GM13976 (cell line): Measurements from ENCODE around the gene SMYD3.

Experiments
- DNase-seq: peaks from one replicate; pipeline ENCODE4 v3.0.0; 2012; ENCODE audit warnings: low spot score
- in situ Hi-C: fragments of 300-500 bp; cut with MboI; formaldehyde crosslinking; loops from one replicate; pipeline ENCODE4 v1.12.0; 2022; ENCODE audit warnings: low sequenced_read_pairs, mixed read lengths, inconsistent platforms; ENCODE audit not compliant: unreplicated experiment
- TF ChIP-seq, protein P1 (sequence below): IDR thresholded peaks from 2 replicates; pipeline ENCODE4 v1.5.1; 2012; ENCODE audit warnings: borderline replicate concordance, mild to moderate bottlenecking; ENCODE audit not compliant: insufficient read depth; ENCODE audit errors: extremely low read depth, missing control alignments, control extremely low read depth

The SMYD3 gene

DNA sequence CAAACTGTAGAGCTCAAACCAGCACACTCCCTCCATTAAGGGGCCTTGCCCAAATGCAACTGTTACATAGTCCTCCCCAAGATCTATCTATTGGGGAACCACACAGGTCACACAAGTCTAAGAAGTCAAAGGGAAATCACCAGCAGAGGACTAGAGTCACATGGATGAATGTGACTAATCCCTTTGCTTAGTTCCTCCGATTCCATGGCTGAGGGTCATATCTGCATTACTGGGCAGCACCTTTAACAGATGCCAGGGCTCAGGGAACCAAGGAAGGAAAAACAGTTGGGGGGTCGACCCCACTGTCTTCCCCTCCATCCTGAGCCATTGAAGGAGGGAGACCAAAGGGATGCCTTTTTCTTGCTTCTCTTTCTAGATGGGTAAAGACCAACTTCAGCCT is 23.4 kb upstream of the SMYD3 start:
- in situ Hi-C loops: no loop called here
- TF ChIP-seq, protein P1, sequence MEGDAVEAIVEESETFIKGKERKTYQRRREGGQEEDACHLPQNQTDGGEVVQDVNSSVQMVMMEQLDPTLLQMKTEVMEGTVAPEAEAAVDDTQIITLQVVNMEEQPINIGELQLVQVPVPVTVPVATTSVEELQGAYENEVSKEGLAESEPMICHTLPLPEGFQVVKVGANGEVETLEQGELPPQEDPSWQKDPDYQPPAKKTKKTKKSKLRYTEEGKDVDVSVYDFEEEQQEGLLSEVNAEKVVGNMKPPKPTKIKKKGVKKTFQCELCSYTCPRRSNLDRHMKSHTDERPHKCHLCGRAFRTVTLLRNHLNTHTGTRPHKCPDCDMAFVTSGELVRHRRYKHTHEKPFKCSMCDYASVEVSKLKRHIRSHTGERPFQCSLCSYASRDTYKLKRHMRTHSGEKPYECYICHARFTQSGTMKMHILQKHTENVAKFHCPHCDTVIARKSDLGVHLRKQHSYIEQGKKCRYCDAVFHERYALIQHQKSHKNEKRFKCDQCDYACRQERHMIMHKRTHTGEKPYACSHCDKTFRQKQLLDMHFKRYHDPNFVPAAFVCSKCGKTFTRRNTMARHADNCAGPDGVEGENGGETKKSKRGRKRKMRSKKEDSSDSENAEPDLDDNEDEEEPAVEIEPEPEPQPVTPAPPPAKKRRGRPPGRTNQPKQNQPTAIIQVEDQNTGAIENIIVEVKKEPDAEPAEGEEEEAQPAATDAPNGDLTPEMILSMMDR: no peak
- DNase-seq: no peak

DNA sequence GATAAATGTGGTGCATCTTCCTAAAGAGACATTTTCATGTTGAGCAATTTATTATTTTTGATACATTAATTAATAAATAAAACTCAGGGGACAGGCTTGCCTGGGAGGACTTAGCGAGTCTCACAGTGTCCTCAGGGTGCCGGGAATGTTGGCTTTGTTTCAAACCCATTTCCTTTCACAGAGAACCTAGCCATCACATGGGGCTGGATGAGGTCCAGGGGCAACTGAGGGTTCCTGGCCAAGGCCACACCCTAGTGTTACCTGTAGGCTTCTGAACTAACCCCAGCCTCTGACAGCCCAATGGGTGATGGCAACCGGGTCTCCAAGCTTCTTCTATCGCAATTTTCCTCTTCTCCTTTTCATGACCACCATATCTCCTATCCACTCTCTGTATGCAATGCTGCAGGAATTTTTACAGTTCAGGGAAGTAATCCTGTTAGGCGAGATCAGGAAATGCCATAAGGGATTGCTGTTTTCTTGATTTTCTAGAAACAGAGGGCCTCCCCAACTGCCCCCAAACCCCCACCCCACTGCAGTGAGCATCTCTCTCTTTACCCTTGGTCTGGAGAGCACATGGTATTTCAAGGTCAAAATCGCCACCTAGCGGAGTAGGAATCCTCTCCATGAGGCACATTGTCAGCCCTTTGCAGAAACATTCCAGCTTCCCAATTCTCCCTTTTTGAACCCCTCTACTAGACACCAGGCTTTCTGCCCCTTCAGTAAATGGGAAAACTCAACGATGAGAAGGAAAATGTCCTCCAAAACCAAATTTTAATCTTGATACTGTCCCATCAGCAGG is 22.1 kb upstream of the SMYD3 start:
- DNase-seq: no peak
- TF ChIP-seq, protein P1: no peak
- in situ Hi-C loops: no loop called here

- TF ChIP-seq, protein P1: no peak
- no peak for DNase-seq
- in situ Hi-C loops: no loop called here
Observed at GRCh38 chr1:246527402-246528088, 20.5 kb upstream of the SMYD3 start.

- no peak for DNase-seq
- in situ Hi-C loops: no loop called here
- TF ChIP-seq, protein P1: no peak
Observed at GRCh38 chr1:246526915-246527314, 19.8 kb upstream of the SMYD3 start.

DNA sequence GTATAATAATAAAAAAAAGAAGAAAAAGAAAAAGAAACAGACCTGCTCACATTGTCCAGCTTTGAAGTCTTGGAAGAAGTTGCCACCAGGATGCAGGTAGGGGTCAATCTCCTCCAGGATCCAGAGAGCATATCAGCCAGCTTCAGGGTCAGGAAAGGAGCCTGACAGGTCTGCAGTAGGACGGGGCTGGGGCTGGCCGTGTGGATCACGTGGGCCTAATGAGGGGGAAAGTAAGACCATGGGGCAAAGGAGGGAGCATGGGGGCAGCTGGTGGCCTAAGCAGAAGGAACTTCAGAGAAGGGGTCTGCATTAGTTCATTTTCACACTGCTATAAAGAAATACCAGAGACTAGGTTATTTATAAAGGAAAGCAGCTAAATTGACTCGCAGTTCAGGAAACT is 19.3 kb upstream of the SMYD3 start:
- TF ChIP-seq, protein P1: no peak
- in situ Hi-C loops: no loop called here
- no peak for DNase-seq

- in situ Hi-C loops: no loop called here
- TF ChIP-seq, protein P1: no peak
Observed at GRCh38 chr1:246519514-246519913, 12.4 kb upstream of the SMYD3 start.

More at GRCh38 chr1:246519514-246519913, 12.4 kb upstream of the SMYD3 start:
- DNase-seq: no peak
